GM23338 (cell line): ENCODE measurements around the gene THSD7A. TPM values are rescaled to one million over a fixed set of nuclear protein-coding genes. Genes with fewer than 3 reads are reported as not detected.

Experiments used
- ATAC-seq: fragments of 200-7000 bp; cut with Tn5 transposase; 3 replicates; pipeline ENCODE4 v1.9.1; 2020
- DNase-seq: peaks from one replicate; pipeline ENCODE4 v3.0.0-alpha.2; 2015; ENCODE audit warnings: low spot score
- H2AFZ ChIP-seq: fragments of 200-600 bp; sonication (generic); 2 replicates; pipeline ENCODE4 v1.8.0; 2016; ENCODE audit warnings: antibody characterized with exemption, mild to moderate bottlenecking, moderate library complexity
- H3F3A ChIP-seq: fragments of 200-600 bp; sonication (generic); replicated peaks from 2 replicates; pipeline ENCODE4 v1.8.0; 2017; ENCODE audit warnings: antibody characterized with exemption, mixed run types, low read depth
- H3K27ac ChIP-seq: fragments of 200-600 bp; sonication (generic); 2 replicates; pipeline ENCODE4 v1.6.1; 2016; ENCODE audit warnings: low read depth
- H3K27me3 ChIP-seq: fragments of 200-600 bp; sonication (generic); 2 replicates; pipeline ENCODE4 v1.8.0; 2016; ENCODE audit warnings: mild to moderate bottlenecking, mixed run types, moderate library complexity; ENCODE audit not compliant: insufficient read depth
- H3K36me3 ChIP-seq: fragments of 200-600 bp; sonication (generic); 2 replicates; pipeline ENCODE4 v1.8.0; 2016; ENCODE audit warnings: mild to moderate bottlenecking; ENCODE audit not compliant: insufficient read depth
- H3K4me1 ChIP-seq: fragments of 200-600 bp; sonication (generic); 2 replicates; pipeline ENCODE4 v1.8.0; 2016; ENCODE audit warnings: mild to moderate bottlenecking, moderate library complexity; ENCODE audit not compliant: insufficient read depth
- H3K4me2 ChIP-seq: fragments of 200-600 bp; sonication (generic); 2 replicates; pipeline ENCODE4 v1.7.1; 2017; ENCODE audit warnings: mixed run types
- H3K4me3 ChIP-seq: fragments of 200-600 bp; sonication (generic); 2 replicates; pipeline ENCODE4 v1.6.1; 2016; ENCODE audit warnings: mixed run types
- H3K79me2 ChIP-seq: fragments of 200-600 bp; sonication (generic); replicated peaks from 2 replicates; pipeline ENCODE4 v1.8.0; 2017; ENCODE audit warnings: mild to moderate bottlenecking; ENCODE audit not compliant: insufficient read depth
- H3K9me2 ChIP-seq: fragments of 200-600 bp; sonication (generic); 2 replicates; pipeline ENCODE4 v1.8.0; 2017; ENCODE audit not compliant: insufficient read depth
- H4K20me1 ChIP-seq: fragments of 200-600 bp; sonication (generic); replicated peaks from 2 replicates; pipeline ENCODE4 v1.8.0; 2017; ENCODE audit warnings: mild to moderate bottlenecking; ENCODE audit not compliant: insufficient read depth
- H3K27ac Mint-ChIP-seq: 2 replicates; pipeline ENCODE4 v1.8.0; 2020; ENCODE audit warnings: inconsistent platforms, mild to moderate bottlenecking, moderate library complexity, mixed read lengths
- H3K27me3 Mint-ChIP-seq: 3 replicates; pipeline ENCODE4 v1.8.0; 2022; ENCODE audit warnings: low read depth, mild to moderate bottlenecking, moderate library complexity, mixed read lengths, inconsistent platforms; ENCODE audit not compliant: insufficient read depth, poor library complexity
- H3K36me3 Mint-ChIP-seq: 3 replicates; pipeline ENCODE4 v1.8.0; 2021; ENCODE audit warnings: low read depth, mild to moderate bottlenecking, inconsistent platforms, moderate library complexity, mixed read lengths
- H3K4me1 Mint-ChIP-seq: 3 replicates; pipeline ENCODE4 v1.8.0; 2020; ENCODE audit warnings: mild to moderate bottlenecking, inconsistent platforms, mixed read lengths
- H3K4me3 Mint-ChIP-seq: 3 replicates; pipeline ENCODE4 v1.8.0; 2021; ENCODE audit warnings: moderate library complexity, mild to moderate bottlenecking, inconsistent platforms, mixed read lengths
- H3K9me3 Mint-ChIP-seq: 3 replicates; pipeline ENCODE4 v1.8.0; 2020; ENCODE audit warnings: moderate library complexity, mild to moderate bottlenecking, inconsistent platforms, mixed read lengths
- CREB1 ChIP-seq: fragments of 250-450 bp; sonication (Bioruptor Pico); IDR thresholded peaks from 2 replicates; pipeline ENCODE4 v1.5.0; 2020; ENCODE audit warnings: low read depth, mild to moderate bottlenecking, moderate library complexity
- CTCF ChIP-seq, 2 experiments: fragments of 200-600 bp in 1 of 2; sonication (generic) in 1 of 2; conservative IDR thresholded peaks; 2 replicates each; pipeline versions ENCODE4 v1.5.1 to v1.6.1; 2016 to 2017; ENCODE audit warnings: antibody characterized with exemption in 2 of 2, low read depth in 2 of 2, mild to moderate bottlenecking in 2 of 2, moderate library complexity in 1 of 2
- EZH2 ChIP-seq: fragments of 200-600 bp; sonication (generic); IDR thresholded peaks from one replicate; pipeline ENCODE4 v1.8.0; 2017; ENCODE audit warnings: antibody characterized with exemption, mild to moderate bottlenecking, low read depth; ENCODE audit not compliant: unreplicated experiment
- EZH2phosphoT487 ChIP-seq: fragments of 200-600 bp; sonication (generic); IDR thresholded peaks from one replicate; pipeline ENCODE4 v1.8.1; 2018; ENCODE audit warnings: antibody characterized with exemption; ENCODE audit not compliant: unreplicated experiment
- JUNB ChIP-seq: IDR thresholded peaks from one replicate; pipeline ENCODE4 v1.6.1; 2016; ENCODE audit warnings: antibody characterized with exemption; ENCODE audit not compliant: unreplicated experiment
- NANOG ChIP-seq: IDR thresholded peaks from 2 replicates; pipeline ENCODE4 v1.6.1; 2016; ENCODE audit warnings: antibody characterized with exemption, borderline replicate concordance
- POLR2AphosphoS5 ChIP-seq: IDR thresholded peaks from 2 replicates; pipeline ENCODE4 v1.6.1; 2016; ENCODE audit warnings: antibody characterized with exemption, low read depth
- REST ChIP-seq: IDR thresholded peaks from one replicate; pipeline ENCODE4 v1.6.1; 2018; ENCODE audit warnings: antibody characterized with exemption; ENCODE audit not compliant: unreplicated experiment
- STAT1 ChIP-seq: IDR thresholded peaks from one replicate; pipeline ENCODE4 v1.6.1; 2016; ENCODE audit warnings: antibody characterized with exemption; ENCODE audit not compliant: unreplicated experiment
- ZNF114 ChIP-seq: fragments of 250-450 bp; sonication (Bioruptor Pico); IDR thresholded peaks from 2 replicates; pipeline ENCODE4 v1.5.0; 2020; ENCODE audit warnings: mild to moderate bottlenecking, moderate library complexity
- ZNF331 ChIP-seq: fragments of 250-450 bp; sonication (Bioruptor Pico); IDR thresholded peaks from 2 replicates; pipeline ENCODE4 v1.5.0; 2020; ENCODE audit warnings: low read depth, mild to moderate bottlenecking, moderate library complexity
- ZNF462 ChIP-seq: fragments of 250-450 bp; sonication (Bioruptor Pico); IDR thresholded peaks from 2 replicates; pipeline ENCODE4 v1.5.0; 2020; ENCODE audit warnings: mild to moderate bottlenecking, moderate library complexity
- polyA plus RNA-seq: library from polyadenylated mRNA; unstranded; fragments of >200 nt; fragmentation: Nextera tagmentation; extraction: Ambion mirVana; gene quantifications from 2 replicates; pipeline ENCODE4 v1.2.1, GENCODE V29; 2016
- total RNA-seq: library from RNA; depleted of rRNA; stranded (reverse); fragments of >200 nt; shearing (Covaris generic); gene quantifications from 2 replicates; pipeline ENCODE4 v1.2.3, GENCODE V29; 2014
- TF ChIP-seq, protein P1 (sequence below): IDR thresholded peaks from 2 replicates; pipeline ENCODE4 v1.6.1; 2016; ENCODE audit warnings: antibody characterized with exemption

THSD7A gene
- total and polyA plus RNA-seq, 2 experiments from 2014 or later = 1.3 to 2.1 TPM

DNA sequence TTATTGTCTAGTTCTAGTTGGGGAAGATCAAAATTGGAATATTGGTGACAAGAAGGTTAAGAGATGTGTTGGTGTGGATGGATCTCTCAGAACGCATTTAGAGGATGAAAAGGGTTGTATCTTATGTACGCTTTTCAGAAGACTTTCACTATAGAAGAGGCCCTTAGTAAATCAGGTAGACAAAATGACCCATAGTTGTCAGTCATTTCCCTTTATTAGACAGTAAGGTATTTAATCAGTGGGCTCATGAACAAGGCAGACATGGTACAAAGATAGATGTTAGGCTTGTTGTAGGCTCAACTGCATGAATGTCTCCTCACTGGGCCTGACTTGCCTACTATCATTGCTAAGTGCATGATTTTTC, 499.2 kb downstream of the THSD7A start:
- Histone ChIP-seq H4K20me1 (no peaks in the 10 kb centered on the region), H3K27me3 (no peaks in the 10 kb centered on the region), H3F3A (no peaks in the 10 kb centered on the region), H3K4me1 (no peaks in the 10 kb centered on the region), H3K27ac (no peak overlapping the region), H3K36me3 (no peaks in the 10 kb centered on the region), H3K79me2 (no peaks in the 10 kb centered on the region), H3K4me3 (no peak overlapping the region), H3K9me2 (no peaks in the 10 kb centered on the region), H2AFZ (no peak overlapping the region), H3K4me2 (no peak overlapping the region)
- Mint-ChIP-seq H3K27me3 (no peaks in the 10 kb centered on the region), H3K27ac (no peak overlapping the region), H3K4me1 (peaks cover 9% of the 10 kb centered on the region), H3K4me3 (no peak overlapping the region), H3K9me3 (no peaks in the 10 kb centered on the region), H3K36me3 (no peaks in the 10 kb centered on the region)
- TF ChIP-seq JUNB (no peak), CTCF (conservative IDR thresholded peaks at IDR 0.05; ENCODE audit: low read depth in 2 of 2) (no peak), ZNF114 (no peak), CREB1 (CRISPR knock-in tag) (no peak), REST (no peak), ZNF331 (CRISPR knock-in tag) (no peak), EZH2phosphoT487 (no peak), POLR2AphosphoS5 (no peak), STAT1 (no peak), ZNF462 (CRISPR knock-in tag) (no peak), NANOG (no peak), EZH2 (no peak)
- TF ChIP-seq, protein P1, sequence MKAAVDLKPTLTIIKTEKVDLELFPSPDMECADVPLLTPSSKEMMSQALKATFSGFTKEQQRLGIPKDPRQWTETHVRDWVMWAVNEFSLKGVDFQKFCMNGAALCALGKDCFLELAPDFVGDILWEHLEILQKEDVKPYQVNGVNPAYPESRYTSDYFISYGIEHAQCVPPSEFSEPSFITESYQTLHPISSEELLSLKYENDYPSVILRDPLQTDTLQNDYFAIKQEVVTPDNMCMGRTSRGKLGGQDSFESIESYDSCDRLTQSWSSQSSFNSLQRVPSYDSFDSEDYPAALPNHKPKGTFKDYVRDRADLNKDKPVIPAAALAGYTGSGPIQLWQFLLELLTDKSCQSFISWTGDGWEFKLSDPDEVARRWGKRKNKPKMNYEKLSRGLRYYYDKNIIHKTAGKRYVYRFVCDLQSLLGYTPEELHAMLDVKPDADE = no peak
- ATAC-seq (no peak), DNase-seq (no peak)
